Measurements from ENCODE around the gene GLT1D1.

DNA sequence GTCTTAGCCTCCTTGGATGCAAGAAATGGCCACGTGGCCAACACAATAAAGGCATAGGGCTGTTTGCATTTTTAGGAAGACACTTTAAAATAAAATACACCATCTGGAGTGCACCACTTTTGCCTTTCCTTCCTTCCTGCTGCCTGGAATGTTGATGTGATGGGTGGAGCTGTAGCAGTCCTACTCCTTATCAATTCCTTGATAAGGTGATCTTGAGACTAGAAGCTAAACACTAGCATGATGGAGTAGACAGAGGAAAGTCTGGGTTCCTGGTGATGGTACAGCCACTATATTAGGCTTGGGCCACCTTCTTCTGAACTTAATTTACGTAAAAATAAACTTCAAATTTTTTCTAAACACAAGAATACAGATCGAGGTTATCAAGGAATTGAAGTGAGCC, 2.9 kb upstream of the GLT1D1 start:
- TF ChIP-seq, protein P1, sequence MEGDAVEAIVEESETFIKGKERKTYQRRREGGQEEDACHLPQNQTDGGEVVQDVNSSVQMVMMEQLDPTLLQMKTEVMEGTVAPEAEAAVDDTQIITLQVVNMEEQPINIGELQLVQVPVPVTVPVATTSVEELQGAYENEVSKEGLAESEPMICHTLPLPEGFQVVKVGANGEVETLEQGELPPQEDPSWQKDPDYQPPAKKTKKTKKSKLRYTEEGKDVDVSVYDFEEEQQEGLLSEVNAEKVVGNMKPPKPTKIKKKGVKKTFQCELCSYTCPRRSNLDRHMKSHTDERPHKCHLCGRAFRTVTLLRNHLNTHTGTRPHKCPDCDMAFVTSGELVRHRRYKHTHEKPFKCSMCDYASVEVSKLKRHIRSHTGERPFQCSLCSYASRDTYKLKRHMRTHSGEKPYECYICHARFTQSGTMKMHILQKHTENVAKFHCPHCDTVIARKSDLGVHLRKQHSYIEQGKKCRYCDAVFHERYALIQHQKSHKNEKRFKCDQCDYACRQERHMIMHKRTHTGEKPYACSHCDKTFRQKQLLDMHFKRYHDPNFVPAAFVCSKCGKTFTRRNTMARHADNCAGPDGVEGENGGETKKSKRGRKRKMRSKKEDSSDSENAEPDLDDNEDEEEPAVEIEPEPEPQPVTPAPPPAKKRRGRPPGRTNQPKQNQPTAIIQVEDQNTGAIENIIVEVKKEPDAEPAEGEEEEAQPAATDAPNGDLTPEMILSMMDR (conservative IDR thresholded peaks at IDR 0.05 in 1 of 2, IDR thresholded peaks at IDR 0.05 in 1 of 2; ENCODE audit: extremely low read depth in 1 of 2, insufficient read depth in 1 of 2, low read depth in 1 of 2, low read length in 2 of 2), result no peak
- no peak for TF ChIP-seq EZH2 (IDR thresholded peaks at IDR 0.05; ENCODE audit: borderline replicate concordance, low read length)

Measured in mammary epithelial cell (primary cell).